BJ (cell line): ENCODE results near the gene DCBLD1. TPM values are rescaled to one million over a fixed set of nuclear protein-coding genes. Genes with fewer than 3 reads are reported as not detected.

Source experiments
- CTCF ChIA-PET: fragments of 350-600 bp; formaldehyde crosslinking; extraction: SDS; loops from one replicate; lab custom pipeline; 2021; ENCODE audit warnings: antibody characterized with exemption, inconsistent platforms; lab: Yijun Ruan, JAX
- POLR2A ChIA-PET: fragments of 300-600 bp; sonication (Branson Sonifier 250); formaldehyde crosslinking; extraction: SDS; loops from one replicate; lab custom pipeline; 2021; ENCODE audit warnings: antibody characterized with exemption; lab: Charles Lee
- DNase-seq: peaks from one replicate; pipeline ENCODE4 v3.0.0-alpha.2; 2011; ENCODE audit warnings: low read depth
- H3K27me3 ChIP-seq: 2 replicates; pipeline ENCODE4 v1.6.0; 2011; ENCODE audit warnings: low read length; ENCODE audit not compliant: control insufficient read depth, insufficient read depth
- H3K36me3 ChIP-seq: 2 replicates; pipeline ENCODE4 v1.5.1; 2011; ENCODE audit warnings: low read length; ENCODE audit not compliant: control insufficient read depth, insufficient read depth
- H3K4me3 ChIP-seq: 2 replicates; pipeline ENCODE4 v1.5.1; 2011; ENCODE audit warnings: low read depth, mild to moderate bottlenecking, control low read depth, low read length
- CTCF ChIP-seq: IDR thresholded peaks from 2 replicates; pipeline ENCODE4 v1.5.1; 2011; ENCODE audit warnings: low read depth, mild to moderate bottlenecking, control low read depth, inconsistent platforms, low read length, moderate library complexity; ENCODE audit not compliant: insufficient read depth
- polyA plus RNA-seq: library from polyadenylated mRNA; depleted of rRNA; stranded (reverse); fragments of >200 nt; gene quantifications from 2 replicates; pipeline ENCODE4 v1.2.3, GENCODE V29; 2011

Gene DCBLD1
- polyA plus RNA-seq, 1 experiment = 30.1 TPM

- POLR2A ChIA-PET = no interaction called here
- CTCF ChIA-PET = interaction anchor here (0.9 to 1.2 kb wide), 2 partner anchors 14 to 35 kb away, joined by 3 read pairs; no protein-coding TSS in a partner anchor
- Histone ChIP-seq H3K27me3 (no peaks in the 10 kb centered on the region), H3K36me3 (peaks cover 3% of the 10 kb centered on the region; the same call in 1 of the 2 replicates), H3K4me3 (no peak overlapping the region)
- no peak for TF ChIP-seq CTCF
- DNase-seq = no peak
These were observed 108.0 kb downstream of the DCBLD1 start for GRCh38 chr6:117590447-117590846.

- TF ChIP-seq CTCF = no peak
- H3K27me3 ChIP-seq = no peaks in the 10 kb centered on the region
- CTCF ChIA-PET = interaction anchor here (0.9 kb wide), 1 partner anchor 36 kb away, joined by 3 read pairs; no protein-coding TSS in a partner anchor
- peaks cover 3% of the 10 kb centered on the region; the same call in 1 of the 2 replicates for H3K36me3 ChIP-seq
- POLR2A ChIA-PET = no interaction called here
- no peak for DNase-seq
- H3K4me3 ChIP-seq = no peak overlapping the region
These were observed 108.9 kb downstream of the DCBLD1 start for GRCh38 chr6:117591405-117591804.

- Histone ChIP-seq H3K27me3 (no peaks in the 10 kb centered on the region), H3K36me3 (peaks cover 3% of the 10 kb centered on the region; the same call in 1 of the 2 replicates), H3K4me3 (no peak overlapping the region)
- ChIA-PET POLR2A (no interaction called here), CTCF (interaction anchor here (0.6 kb wide), 1 partner anchor 1536 kb away, joined by 3 read pairs; no protein-coding TSS in a partner anchor)
- no peak for DNase-seq
- TF ChIP-seq CTCF = no peak
These were observed 110.7 kb downstream of the DCBLD1 start for GRCh38 chr6:117592983-117593759.

- POLR2A ChIA-PET = no interaction called here
- peaks cover 2% of the 10 kb centered on the region; the same call in 1 of the 2 replicates for H3K36me3 ChIP-seq
- no peak for DNase-seq
- no peak overlapping the region for H3K4me3 ChIP-seq
- CTCF ChIA-PET = no interaction called here
- no peak for TF ChIP-seq CTCF
- H3K27me3 ChIP-seq = no peaks in the 10 kb centered on the region
These were observed 112.8 kb downstream of the DCBLD1 start for GRCh38 chr6:117595099-117595923.

GRCh38 chr6:117597755-117598154 lies 115.3 kb downstream of the DCBLD1 start:
- POLR2A ChIA-PET = no interaction called here
- Histone ChIP-seq H3K27me3 (no peaks in the 10 kb centered on the region), H3K4me3 (no peak overlapping the region), H3K36me3 (peaks cover 2% of the 10 kb centered on the region; the same call in 1 of the 2 replicates)
- CTCF ChIA-PET = interaction anchor here (0.7 to 1.8 kb wide), 5 partner anchors 9 to 148 kb away, joined by 3 to 6 read pairs (median 4); no protein-coding TSS in a partner anchor
- no peak for DNase-seq
- no peak for TF ChIP-seq CTCF
